ENCODE data around the gene TIMM29.
"Not testable (repeated sequence)": the region's sequence is repeated elsewhere in the genome, so short reads cannot be mapped to it uniquely, and the experiment has no call there.

Gene TIMM29

GRCh38 chr19:10912619-10913018 lies 16.0 kb upstream of the TIMM29 start:
- no peak for DNase-seq (ENCODE audit: low read depth in 2 of 2)

GRCh38 chr19:10913716-10914340 lies 14.8 kb upstream of the TIMM29 start:
- DNase-seq (ENCODE audit: low read depth in 2 of 2): no peak

GRCh38 chr19:10915130-10916091 lies 13.2 kb upstream of the TIMM29 start:
- DNase-seq (ENCODE audit: low read depth in 2 of 2): no peak

GRCh38 chr19:10916602-10917001 lies 12.0 kb upstream of the TIMM29 start:
- DNase-seq (ENCODE audit: low read depth in 2 of 2): no peak

- no peak for DNase-seq (ENCODE audit: low read depth in 2 of 2)
Measured at GRCh38 chr19:10918359-10918758, 10.3 kb upstream of the TIMM29 start.

GRCh38 chr19:10919352-10920287 lies 9.0 kb upstream of the TIMM29 start:
- DNase-seq (ENCODE audit: low read depth in 2 of 2): no peak

- DNase-seq (ENCODE audit: low read depth in 2 of 2): no peak
Measured at GRCh38 chr19:10920288-10920655, 8.3 kb upstream of the TIMM29 start.

- no peak for DNase-seq (ENCODE audit: low read depth in 2 of 2)
Measured at GRCh38 chr19:10920781-10921180, 7.8 kb upstream of the TIMM29 start.

GRCh38 chr19:10921199-10921909 lies 7.3 kb upstream of the TIMM29 start:
- DNase-seq (ENCODE audit: low read depth in 2 of 2): no peak

- no peak for DNase-seq (ENCODE audit: low read depth in 2 of 2)
Measured at GRCh38 chr19:10921910-10922637, 6.5 kb upstream of the TIMM29 start.

GRCh38 chr19:10922638-10923014 lies 6.0 kb upstream of the TIMM29 start:
- DNase-seq (ENCODE audit: low read depth in 2 of 2): no peak

- no peak for DNase-seq (ENCODE audit: low read depth in 2 of 2)
Measured at GRCh38 chr19:10923260-10924112, 5.1 kb upstream of the TIMM29 start.

GRCh38 chr19:10924597-10924996 lies 4.0 kb upstream of the TIMM29 start:
- no peak for DNase-seq (ENCODE audit: low read depth in 2 of 2)

GRCh38 chr19:10927730-10928562 lies 665 bp upstream of the TIMM29 start:
- DNase-seq (ENCODE audit: low read depth in 2 of 2): no peak

GRCh38 chr19:10929402-10929794 lies 787 bp downstream of the TIMM29 start:
- DNase-seq (ENCODE audit: low read depth in 2 of 2): no peak

GRCh38 chr19:10935371-10936059 lies 6.9 kb downstream of the TIMM29 start:
- DNase-seq (ENCODE audit: low read depth in 2 of 2): no peak

- no peak for DNase-seq (ENCODE audit: low read depth in 2 of 2)
Measured at GRCh38 chr19:10936661-10937084, 8.1 kb downstream of the TIMM29 start.

GRCh38 chr19:10941649-10942048 lies 13.0 kb downstream of the TIMM29 start:
- DNase-seq (ENCODE audit: low read depth in 2 of 2): not testable (repeated sequence)

All from stimulated activated CD4-positive, alpha-beta T cell treated with anti-CD3 and anti-CD28 coated beads, Interleukin-12 subunit alpha, Interleukin-12 subunit beta, amount 100 ng/mL, for 24 hours (primary cell).